ENCODE data around the gene GBE1.

GBE1 gene

GRCh38 chr3:81579744-81580143 is 181.7 kb downstream of the GBE1 start:
- Histone ChIP-seq H4K20me1 (ENCODE audit: insufficient read depth, low read length, poor library complexity, severe bottlenecking) (no peaks in the 10 kb centered on the region), H3K9ac (ENCODE audit: low read depth, low read length, poor library complexity, severe bottlenecking) (no peak overlapping the region), H3K4me3 (ENCODE audit: low read length, poor library complexity, severe bottlenecking) (no peak overlapping the region), H3K4me2 (ENCODE audit: low read depth, low read length, poor library complexity, severe bottlenecking) (no peak overlapping the region), H3K36me3 (ENCODE audit: insufficient read depth, low read length) (peaks cover 52% of the 10 kb centered on the region; the same call in 1 of the 2 replicates), H3K9me2 (replicated peaks; ENCODE audit: low read depth, low read length) (no peaks in the 10 kb centered on the region), H3K4me1 (ENCODE audit: insufficient read depth, low read length, poor library complexity, severe bottlenecking) (peaks cover 7% of the 10 kb centered on the region), H3K27me3 (ENCODE audit: insufficient read depth, low read length, poor library complexity, severe bottlenecking) (no peaks in the 10 kb centered on the region), H3K9me3 (ENCODE audit: insufficient read depth, low read depth, low read length) (no peaks in the 10 kb centered on the region), H3F3A (ENCODE audit: low read depth) (no peaks in the 10 kb centered on the region), H3K79me2 (ENCODE audit: insufficient read depth, low read length) (no peaks in the 10 kb centered on the region), H2AFZ (ENCODE audit: low read length) (no peak overlapping the region)
- TF ChIP-seq EZH2phosphoT487 (IDR thresholded peaks at IDR 0.05; ENCODE audit: borderline replicate concordance) (no peak), CTCF (conservative IDR thresholded peaks at IDR 0.05; ENCODE audit: low read length) (no peak)

- Histone ChIP-seq H3K4me2 (ENCODE audit: low read depth, low read length, poor library complexity, severe bottlenecking) (no peak overlapping the region), H3K9ac (ENCODE audit: low read depth, low read length, poor library complexity, severe bottlenecking) (no peak overlapping the region), H3K79me2 (ENCODE audit: insufficient read depth, low read length) (no peaks in the 10 kb centered on the region), H3K27me3 (ENCODE audit: insufficient read depth, low read length, poor library complexity, severe bottlenecking) (no peaks in the 10 kb centered on the region), H3K4me1 (ENCODE audit: insufficient read depth, low read length, poor library complexity, severe bottlenecking) (peaks cover 8% of the 10 kb centered on the region), H3F3A (ENCODE audit: low read depth) (no peaks in the 10 kb centered on the region), H3K4me3 (ENCODE audit: low read length, poor library complexity, severe bottlenecking) (no peak overlapping the region), H3K9me3 (ENCODE audit: insufficient read depth, low read depth, low read length) (no peaks in the 10 kb centered on the region; the same call in 1 of the 2 replicates), H4K20me1 (ENCODE audit: insufficient read depth, low read length, poor library complexity, severe bottlenecking) (no peaks in the 10 kb centered on the region), H3K9me2 (replicated peaks; ENCODE audit: low read depth, low read length) (no peaks in the 10 kb centered on the region), H2AFZ (ENCODE audit: low read length) (no peak overlapping the region), H3K36me3 (ENCODE audit: insufficient read depth, low read length) (peaks cover 53% of the 10 kb centered on the region)
- TF ChIP-seq CTCF (conservative IDR thresholded peaks at IDR 0.05; ENCODE audit: low read length), result no peak
- no peak for TF ChIP-seq EZH2phosphoT487 (IDR thresholded peaks at IDR 0.05; ENCODE audit: borderline replicate concordance)
Observed at GRCh38 chr3:81572201-81572756, 189.2 kb downstream of the GBE1 start.

GRCh38 chr3:81568378-81568777 is 193.1 kb downstream of the GBE1 start:
- H3K4me2 ChIP-seq (ENCODE audit: low read depth, low read length, poor library complexity, severe bottlenecking), result no peak overlapping the region
- no peaks in the 10 kb centered on the region for H3K9me2 ChIP-seq (replicated peaks; ENCODE audit: low read depth, low read length)
- H3K79me2 ChIP-seq (ENCODE audit: insufficient read depth, low read length), result no peaks in the 10 kb centered on the region
- H3K9me3 ChIP-seq (ENCODE audit: insufficient read depth, low read depth, low read length), result no peaks in the 10 kb centered on the region; the same call in 1 of the 2 replicates
- no peak overlapping the region for H3K9ac ChIP-seq (ENCODE audit: low read depth, low read length, poor library complexity, severe bottlenecking)
- H3K4me3 ChIP-seq (ENCODE audit: low read length, poor library complexity, severe bottlenecking), result no peak overlapping the region
- no peaks in the 10 kb centered on the region for H4K20me1 ChIP-seq (ENCODE audit: insufficient read depth, low read length, poor library complexity, severe bottlenecking)
- TF ChIP-seq CTCF (conservative IDR thresholded peaks at IDR 0.05; ENCODE audit: low read length), result no peak
- no peak overlapping the region for H2AFZ ChIP-seq (ENCODE audit: low read length)
- no peaks in the 10 kb centered on the region for H3K27me3 ChIP-seq (ENCODE audit: insufficient read depth, low read length, poor library complexity, severe bottlenecking)
- peaks cover 54% of the 10 kb centered on the region for H3K36me3 ChIP-seq (ENCODE audit: insufficient read depth, low read length)
- H3K4me1 ChIP-seq (ENCODE audit: insufficient read depth, low read length, poor library complexity, severe bottlenecking), result peaks cover 8% of the 10 kb centered on the region
- H3F3A ChIP-seq (ENCODE audit: low read depth), result no peaks in the 10 kb centered on the region

Data from Loucy (cell line).